Neural progenitor cell (in vitro differentiated cells): Measurements from ENCODE around the gene ING3. TPM values are rescaled to one million over a fixed set of nuclear protein-coding genes. Genes with fewer than 3 reads are reported as not detected.

ENCODE experiments used
- DNase-seq: peaks from one replicate; pipeline ENCODE4 v3.0.0-alpha.2; 2016; ENCODE audit warnings: low spot score
- H2AFZ ChIP-seq: fragments of 200-600 bp; sonication (generic); replicated peaks from 2 replicates; pipeline ENCODE4 v1.6.1; 2016; ENCODE audit warnings: antibody characterized with exemption
- H3F3A ChIP-seq: fragments of 200-600 bp; sonication (generic); 2 replicates; pipeline ENCODE4 v1.6.1; 2016; ENCODE audit warnings: antibody characterized with exemption, low read depth
- H3K27ac ChIP-seq: fragments of 200-600 bp; sonication (generic); 2 replicates; pipeline ENCODE4 v1.5.1; 2016; ENCODE audit warnings: mild to moderate bottlenecking
- H3K27me3 ChIP-seq: fragments of 200-600 bp; sonication (generic); 2 replicates; pipeline ENCODE4 v1.6.1; 2016; ENCODE audit warnings: mild to moderate bottlenecking, moderate library complexity
- H3K36me3 ChIP-seq: fragments of 200-600 bp; sonication (generic); 2 replicates; pipeline ENCODE4 v1.5.1; 2016
- H3K4me1 ChIP-seq: fragments of 200-600 bp; sonication (generic); 2 replicates; pipeline ENCODE4 v1.6.1; 2016; ENCODE audit warnings: mixed run types
- H3K4me2 ChIP-seq: fragments of 200-600 bp; sonication (generic); 2 replicates; pipeline ENCODE4 v1.6.1; 2016
- H3K4me3 ChIP-seq: fragments of 200-600 bp; sonication (generic); 2 replicates; pipeline ENCODE4 v1.5.1; 2016
- H3K79me2 ChIP-seq: fragments of 200-600 bp; sonication (generic); 2 replicates; pipeline ENCODE4 v1.6.1; 2016; ENCODE audit warnings: low read depth
- H3K9ac ChIP-seq: fragments of 200-600 bp; sonication (generic); 2 replicates; pipeline ENCODE4 v1.6.1; 2016
- H3K9me3 ChIP-seq: fragments of 200-600 bp; sonication (generic); 2 replicates; pipeline ENCODE4 v1.5.1; 2016; ENCODE audit warnings: low read depth
- H4K20me1 ChIP-seq: fragments of 200-600 bp; sonication (generic); 2 replicates; pipeline ENCODE4 v1.6.1; 2016; ENCODE audit warnings: low read depth
- H3K27ac Mint-ChIP-seq: 3 replicates; pipeline ENCODE4 v1.8.0; 2021; ENCODE audit warnings: mixed read lengths
- H3K27me3 Mint-ChIP-seq: 2 replicates; pipeline ENCODE4 v1.8.0; 2022; ENCODE audit warnings: low read depth, mild to moderate bottlenecking, inconsistent platforms, moderate library complexity, mixed read lengths; ENCODE audit not compliant: insufficient read depth
- H3K36me3 Mint-ChIP-seq: 3 replicates; pipeline ENCODE4 v1.8.0; 2021; ENCODE audit warnings: mixed read lengths
- H3K4me1 Mint-ChIP-seq: 3 replicates; pipeline ENCODE4 v1.8.0; 2021; ENCODE audit warnings: mixed read lengths
- H3K4me3 Mint-ChIP-seq: 3 replicates; pipeline ENCODE4 v1.8.0; 2021; ENCODE audit warnings: mild to moderate bottlenecking, moderate library complexity, mixed read lengths
- H3K9me3 Mint-ChIP-seq: 3 replicates; pipeline ENCODE4 v1.8.0; 2020; ENCODE audit warnings: mixed read lengths
- EZH2 ChIP-seq: fragments of 200-600 bp; sonication (generic); IDR thresholded peaks from 2 replicates; pipeline ENCODE4 v1.6.1; 2017; ENCODE audit warnings: antibody characterized with exemption, mild to moderate bottlenecking, moderate library complexity
- EZH2phosphoT487 ChIP-seq: fragments of 200-600 bp; sonication (generic); IDR thresholded peaks from 2 replicates; pipeline ENCODE4 v1.6.1; 2017; ENCODE audit warnings: antibody characterized with exemption
- total RNA-seq: library from RNA; depleted of rRNA; stranded (reverse); fragments of >200 nt; gene quantifications from 2 replicates; pipeline ENCODE4 v1.2.3, GENCODE V29; 2015; ENCODE audit warnings: low replicate concordance
- TF ChIP-seq, protein P1 (sequence below): fragments of 200-600 bp; sonication (generic); IDR thresholded peaks from 2 replicates; pipeline ENCODE4 v1.5.1; 2017; ENCODE audit warnings: antibody characterized with exemption, mild to moderate bottlenecking

The ING3 gene
- total RNA-seq, 1 donor from 2014 or later: 32.0 TPM

DNA sequence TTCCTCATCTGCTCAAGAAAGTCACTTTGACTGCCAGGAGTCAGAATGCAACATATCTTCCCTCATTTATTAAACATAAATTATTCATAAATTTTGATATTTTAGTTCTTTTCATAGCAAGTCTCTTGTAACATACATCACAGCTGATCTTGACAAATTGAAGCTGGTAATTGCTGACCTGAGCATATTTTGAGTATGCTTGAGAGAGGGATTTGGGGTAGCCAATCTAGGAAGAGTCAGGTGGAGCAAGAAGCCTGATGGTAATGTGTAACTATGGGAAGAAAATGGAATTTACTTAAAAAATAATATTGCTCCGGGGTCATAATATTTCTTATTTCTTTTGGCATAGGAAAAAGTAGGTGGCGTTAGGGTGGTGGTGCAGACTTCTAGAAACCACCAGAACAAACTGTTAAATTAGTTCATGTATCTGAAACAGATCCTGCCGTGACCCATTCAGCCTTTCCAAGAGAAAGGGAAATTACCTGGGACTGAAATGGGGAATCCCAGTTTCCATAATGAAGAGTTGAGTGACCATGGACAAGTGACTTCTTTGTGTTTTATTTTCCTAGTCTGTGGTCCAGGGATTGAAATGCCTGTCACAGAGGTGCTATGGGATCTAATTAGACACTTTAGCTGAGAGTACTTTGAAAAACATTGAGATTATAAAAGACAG lies 50.8 kb downstream of the ING3 start:
- TF ChIP-seq, protein P1, sequence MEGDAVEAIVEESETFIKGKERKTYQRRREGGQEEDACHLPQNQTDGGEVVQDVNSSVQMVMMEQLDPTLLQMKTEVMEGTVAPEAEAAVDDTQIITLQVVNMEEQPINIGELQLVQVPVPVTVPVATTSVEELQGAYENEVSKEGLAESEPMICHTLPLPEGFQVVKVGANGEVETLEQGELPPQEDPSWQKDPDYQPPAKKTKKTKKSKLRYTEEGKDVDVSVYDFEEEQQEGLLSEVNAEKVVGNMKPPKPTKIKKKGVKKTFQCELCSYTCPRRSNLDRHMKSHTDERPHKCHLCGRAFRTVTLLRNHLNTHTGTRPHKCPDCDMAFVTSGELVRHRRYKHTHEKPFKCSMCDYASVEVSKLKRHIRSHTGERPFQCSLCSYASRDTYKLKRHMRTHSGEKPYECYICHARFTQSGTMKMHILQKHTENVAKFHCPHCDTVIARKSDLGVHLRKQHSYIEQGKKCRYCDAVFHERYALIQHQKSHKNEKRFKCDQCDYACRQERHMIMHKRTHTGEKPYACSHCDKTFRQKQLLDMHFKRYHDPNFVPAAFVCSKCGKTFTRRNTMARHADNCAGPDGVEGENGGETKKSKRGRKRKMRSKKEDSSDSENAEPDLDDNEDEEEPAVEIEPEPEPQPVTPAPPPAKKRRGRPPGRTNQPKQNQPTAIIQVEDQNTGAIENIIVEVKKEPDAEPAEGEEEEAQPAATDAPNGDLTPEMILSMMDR: no peak
- TF ChIP-seq EZH2: no peak
- TF ChIP-seq EZH2phosphoT487: no peak
- no peak overlapping the region for H3K4me2 ChIP-seq
- H3K27me3 Mint-ChIP-seq: peaks cover 2% of the 10 kb centered on the region
- H3K4me3 Mint-ChIP-seq: no peak overlapping the region
- H3K79me2 ChIP-seq: no peaks in the 10 kb centered on the region
- no peaks in the 10 kb centered on the region for H3K36me3 ChIP-seq
- no peak for DNase-seq
- peaks cover 4% of the 10 kb centered on the region for H3K4me1 Mint-ChIP-seq
- peaks cover 1% of the 10 kb centered on the region for H3K4me1 ChIP-seq
- no peak overlapping the region for H3K4me3 ChIP-seq
- H3K9me3 ChIP-seq: no peaks in the 10 kb centered on the region
- H3K27ac ChIP-seq: no peak overlapping the region
- H3K27me3 ChIP-seq: no peaks in the 10 kb centered on the region
- H3K36me3 Mint-ChIP-seq: no peaks in the 10 kb centered on the region
- H3K27ac Mint-ChIP-seq: no peak overlapping the region
- H3F3A ChIP-seq: no peaks in the 10 kb centered on the region
- no peaks in the 10 kb centered on the region for H3K9me3 Mint-ChIP-seq
- no peak overlapping the region for H2AFZ ChIP-seq
- H4K20me1 ChIP-seq: no peaks in the 10 kb centered on the region
- H3K9ac ChIP-seq: no peak overlapping the region

DNA sequence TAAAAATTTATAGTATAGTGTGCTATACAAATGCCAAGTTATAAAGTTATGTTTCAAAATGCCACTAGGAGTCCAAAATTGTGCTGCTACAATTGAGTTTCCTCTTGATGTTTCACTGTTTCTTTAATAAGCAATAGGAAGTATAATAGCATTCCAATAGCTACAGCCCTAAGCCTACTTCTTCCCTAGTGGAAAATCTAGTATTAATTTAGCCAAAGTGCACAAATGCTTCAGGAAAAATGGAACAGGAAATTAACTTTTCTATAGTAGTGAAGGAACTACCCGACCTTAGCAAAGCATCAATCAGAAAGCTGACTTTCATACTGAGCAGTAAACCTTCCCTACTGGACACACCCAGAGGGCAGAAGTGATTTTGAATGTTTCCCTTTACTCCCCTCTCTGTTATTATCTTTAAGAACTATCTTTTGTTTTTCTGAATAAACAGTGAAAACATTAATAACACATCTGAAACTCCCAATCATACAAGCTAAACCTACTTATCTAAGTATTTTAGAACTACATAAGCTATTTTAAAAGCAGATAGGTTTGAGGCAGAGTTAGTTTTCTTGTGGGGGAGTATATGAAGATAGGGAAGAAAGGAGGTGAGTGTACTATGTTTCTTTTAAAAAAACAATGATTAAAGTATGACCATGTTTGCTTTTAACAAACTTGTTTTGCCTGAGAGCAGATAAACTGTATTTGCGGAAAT lies 51.6 kb downstream of the ING3 start:
- Histone ChIP-seq H3F3A (no peaks in the 10 kb centered on the region), H3K4me1 (peaks cover 10% of the 10 kb centered on the region), H3K4me2 (no peak overlapping the region), H3K27ac (no peak overlapping the region), H3K27me3 (no peaks in the 10 kb centered on the region), H2AFZ (no peak overlapping the region), H4K20me1 (no peaks in the 10 kb centered on the region), H3K79me2 (no peaks in the 10 kb centered on the region), H3K4me3 (no peak overlapping the region), H3K36me3 (no peaks in the 10 kb centered on the region), H3K9ac (no peak overlapping the region), H3K9me3 (no peaks in the 10 kb centered on the region)
- H3K27ac Mint-ChIP-seq: no peak overlapping the region
- peaks cover 6% of the 10 kb centered on the region for H3K4me1 Mint-ChIP-seq
- H3K36me3 Mint-ChIP-seq: no peaks in the 10 kb centered on the region
- no peaks in the 10 kb centered on the region for H3K9me3 Mint-ChIP-seq
- no peak overlapping the region for H3K4me3 Mint-ChIP-seq
- DNase-seq: no peak
- TF ChIP-seq, protein P1: no peak
- TF ChIP-seq EZH2: no peak
- no peak for TF ChIP-seq EZH2phosphoT487
- peaks cover 2% of the 10 kb centered on the region for H3K27me3 Mint-ChIP-seq

DNA sequence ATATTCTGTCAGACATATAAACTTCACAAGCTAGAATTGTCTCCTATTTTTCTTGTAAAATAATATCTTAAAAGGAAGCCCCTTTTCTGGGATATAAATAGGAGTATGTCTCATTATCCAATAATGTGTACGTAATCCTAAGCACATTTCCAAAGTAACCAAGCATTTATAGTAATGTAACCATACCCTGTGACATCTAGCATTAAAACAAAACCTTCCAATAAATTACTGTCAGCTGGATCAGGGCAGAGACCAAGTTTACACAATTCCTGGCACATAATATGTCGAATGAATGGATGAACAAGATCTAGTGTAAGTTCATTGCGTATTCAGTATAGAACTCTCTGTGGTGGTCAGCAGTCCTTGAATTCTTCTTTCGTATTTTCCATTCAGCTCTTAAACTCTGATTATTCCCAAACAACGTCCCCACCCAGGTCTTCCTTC lies 52.2 kb downstream of the ING3 start:
- Mint-ChIP-seq H3K4me3 (no peak overlapping the region), H3K27me3 (peaks cover 2% of the 10 kb centered on the region), H3K36me3 (no peaks in the 10 kb centered on the region), H3K4me1 (peaks cover 9% of the 10 kb centered on the region), H3K9me3 (no peaks in the 10 kb centered on the region), H3K27ac (no peak overlapping the region)
- DNase-seq: no peak
- H4K20me1 ChIP-seq: no peaks in the 10 kb centered on the region
- H3K27me3 ChIP-seq: no peaks in the 10 kb centered on the region
- no peak overlapping the region for H3K9ac ChIP-seq
- no peak for TF ChIP-seq EZH2phosphoT487
- no peak for TF ChIP-seq EZH2
- TF ChIP-seq, protein P1: no peak
- no peaks in the 10 kb centered on the region for H3F3A ChIP-seq
- H2AFZ ChIP-seq: no peak overlapping the region
- no peaks in the 10 kb centered on the region for H3K79me2 ChIP-seq
- no peaks in the 10 kb centered on the region for H3K9me3 ChIP-seq
- peaks cover 10% of the 10 kb centered on the region for H3K4me1 ChIP-seq
- H3K36me3 ChIP-seq: no peaks in the 10 kb centered on the region
- no peak overlapping the region for H3K4me3 ChIP-seq
- no peak overlapping the region for H3K27ac ChIP-seq
- no peak overlapping the region for H3K4me2 ChIP-seq
